HG02943 (cell line): ENCODE results near the gene OSBPL10.

Source experiments
- ATAC-seq: cut with Tn5 transposase; IDR thresholded peaks from one replicate; pipeline ENCODE4 v1.9.1; 2021; ENCODE audit warnings: mild to moderate bottlenecking, low read depth, moderate library complexity; ENCODE audit not compliant: unreplicated experiment

The OSBPL10 gene

GRCh38 chr3:31755926-31756658 is 225.0 kb downstream of the OSBPL10 start:
- ATAC-seq = no peak

GRCh38 chr3:31754575-31755278 is 226.3 kb downstream of the OSBPL10 start:
- ATAC-seq = peak; percentile 89

- no peak for ATAC-seq
These were observed 228.0 kb downstream of the OSBPL10 start for GRCh38 chr3:31753050-31753425.

- no peak for ATAC-seq
These were observed 228.6 kb downstream of the OSBPL10 start for GRCh38 chr3:31752305-31753049.

- no peak for ATAC-seq
These were observed 230.7 kb downstream of the OSBPL10 start for GRCh38 chr3:31750341-31750740.

GRCh38 chr3:31748933-31749295 is 232.1 kb downstream of the OSBPL10 start:
- ATAC-seq = no peak

GRCh38 chr3:31748281-31748932 is 232.7 kb downstream of the OSBPL10 start:
- ATAC-seq = no peak

- no peak for ATAC-seq
These were observed 233.3 kb downstream of the OSBPL10 start for GRCh38 chr3:31747785-31748184.

GRCh38 chr3:31744913-31745312 is 236.1 kb downstream of the OSBPL10 start:
- ATAC-seq = no peak

GRCh38 chr3:31743331-31744089 is 237.6 kb downstream of the OSBPL10 start:
- no peak for ATAC-seq

GRCh38 chr3:31740397-31740796 is 240.7 kb downstream of the OSBPL10 start:
- ATAC-seq = no peak

- no peak for ATAC-seq
These were observed 242.7 kb downstream of the OSBPL10 start for GRCh38 chr3:31738412-31738811.

- ATAC-seq = no peak
These were observed 245.4 kb downstream of the OSBPL10 start for GRCh38 chr3:31735667-31736066.

GRCh38 chr3:31733234-31733667 is 247.8 kb downstream of the OSBPL10 start:
- no peak for ATAC-seq

- ATAC-seq = no peak
These were observed 248.5 kb downstream of the OSBPL10 start for GRCh38 chr3:31732548-31732947.

- ATAC-seq = no peak
These were observed 251.5 kb downstream of the OSBPL10 start for GRCh38 chr3:31729573-31729972.

- ATAC-seq = no peak
These were observed 252.0 kb downstream of the OSBPL10 start for GRCh38 chr3:31729082-31729481.

GRCh38 chr3:31728403-31728802 is 252.7 kb downstream of the OSBPL10 start:
- ATAC-seq = no peak

GRCh38 chr3:31725976-31726375 is 255.1 kb downstream of the OSBPL10 start:
- no peak for ATAC-seq

GRCh38 chr3:31725568-31725967 is 255.5 kb downstream of the OSBPL10 start:
- ATAC-seq = no peak
